GM12891 (cell line): ENCODE measurements around the gene ATP5PB.

ENCODE experiments used
- DNase-seq: peaks from one replicate; pipeline ENCODE4 v3.0.0; 2011; ENCODE audit warnings: low spot score; ENCODE audit not compliant: insufficient read length
- FAIRE-seq: peaks from 2 replicates; lab custom pipeline; 2011; peaks lifted over from hg19 to GRCh38; lab: Jason Lieb, UNC
- PAX5 ChIP-seq: IDR thresholded peaks from 2 replicates; pipeline ENCODE4 v1.6.1; 2011; ENCODE audit warnings: low read length, moderate library complexity, mild to moderate bottlenecking; ENCODE audit not compliant: insufficient read depth, severe bottlenecking
- POLR2A ChIP-seq: IDR thresholded peaks from 2 replicates; pipeline ENCODE4 v1.6.1; 2011; ENCODE audit warnings: low read depth, low read length, control low read depth
- POLR2AphosphoS5 ChIP-seq: IDR thresholded peaks from 2 replicates; pipeline ENCODE4 v1.6.1; 2011; ENCODE audit warnings: low read depth, low read length, control low read depth
- POU2F2 ChIP-seq: IDR thresholded peaks from 2 replicates; pipeline ENCODE4 v1.6.1; 2011; ENCODE audit warnings: low read depth, mild to moderate bottlenecking, control low read depth, low read length, moderate library complexity
- SPI1 ChIP-seq: IDR thresholded peaks from 2 replicates; pipeline ENCODE4 v1.6.1; 2011; ENCODE audit warnings: low read depth, low read length, control low read depth
- TAF1 ChIP-seq: IDR thresholded peaks from 2 replicates; pipeline ENCODE4 v1.6.1; 2011; ENCODE audit warnings: low read depth, low read length, control low read depth

Gene ATP5PB

DNA sequence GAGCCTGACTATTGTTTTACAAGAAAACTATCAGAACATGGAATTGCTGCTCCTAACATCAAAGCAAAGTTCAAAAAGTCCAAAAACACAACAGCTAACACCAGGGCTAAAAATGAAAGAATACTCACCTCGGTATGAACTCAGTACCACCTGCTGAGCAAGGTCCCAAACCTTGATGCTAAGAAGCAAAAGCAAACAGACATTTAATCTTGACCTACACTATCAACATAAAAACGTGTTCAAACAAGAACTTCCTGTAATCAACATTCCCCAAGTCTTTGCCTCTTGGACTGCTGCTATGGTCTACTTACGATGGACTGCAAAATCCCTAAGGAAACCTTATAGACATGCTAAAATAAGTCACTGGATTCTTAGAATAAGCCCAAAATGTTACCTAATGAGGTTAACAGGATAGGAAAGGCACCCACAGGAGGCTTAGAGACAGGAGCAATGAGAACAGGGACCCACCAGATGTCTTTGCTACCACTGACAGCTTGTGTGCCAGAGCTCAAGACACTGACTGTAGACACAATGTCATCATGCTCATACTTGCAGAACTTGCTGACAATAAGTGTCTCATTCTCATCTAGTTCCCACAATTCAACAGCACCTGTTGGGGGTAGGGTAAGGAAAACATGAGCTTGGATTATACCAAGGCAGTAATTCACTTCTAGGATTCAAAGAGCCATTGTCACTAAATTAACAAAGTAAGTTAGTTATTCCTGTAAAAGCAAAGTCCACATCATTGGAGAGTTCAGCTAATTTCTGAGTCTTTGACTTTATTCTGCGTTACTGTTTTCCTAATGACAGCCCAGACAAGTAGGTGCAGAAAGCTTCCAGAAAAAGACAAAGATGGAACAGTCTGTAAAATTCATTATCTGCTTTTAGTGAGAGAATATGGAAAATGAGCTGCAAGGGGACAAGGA lies 2.0 kb upstream of the ATP5PB start:
- TF ChIP-seq TAF1: no peak
- no peak for TF ChIP-seq POLR2AphosphoS5
- no peak for TF ChIP-seq PAX5
- TF ChIP-seq POLR2A: no peak
- no peak for TF ChIP-seq SPI1
- no peak for TF ChIP-seq POU2F2
- DNase-seq (no peak), FAIRE-seq (no peak)

DNA sequence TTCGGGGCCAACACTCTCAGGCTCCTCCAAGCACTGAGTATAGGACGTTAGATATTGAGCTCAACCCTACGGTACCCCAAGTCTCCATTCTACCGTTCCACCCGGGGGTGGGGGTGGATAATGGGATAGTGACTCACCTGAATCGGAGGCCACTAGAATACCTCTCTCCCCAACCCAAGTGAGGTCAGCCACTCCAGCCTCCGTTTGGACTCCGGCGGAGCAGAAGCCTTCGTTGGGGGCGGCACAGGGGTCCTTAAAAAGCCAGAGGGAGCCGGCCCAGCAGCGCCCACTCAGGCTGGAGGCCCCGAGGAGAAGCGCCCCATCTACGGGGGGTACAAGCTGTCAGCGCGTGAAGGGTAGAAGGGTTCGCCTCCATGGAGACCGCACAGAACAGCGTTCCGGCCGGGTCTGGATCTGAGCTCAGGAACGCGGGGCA lies 764 bp upstream of the ATP5PB start:
- DNase-seq (no peak), FAIRE-seq (peak; percentile 16)
- TF ChIP-seq SPI1: no peak
- TF ChIP-seq POU2F2: no peak
- no peak for TF ChIP-seq POLR2AphosphoS5
- no peak for TF ChIP-seq TAF1
- no peak for TF ChIP-seq POLR2A
- no peak for TF ChIP-seq PAX5

DNA sequence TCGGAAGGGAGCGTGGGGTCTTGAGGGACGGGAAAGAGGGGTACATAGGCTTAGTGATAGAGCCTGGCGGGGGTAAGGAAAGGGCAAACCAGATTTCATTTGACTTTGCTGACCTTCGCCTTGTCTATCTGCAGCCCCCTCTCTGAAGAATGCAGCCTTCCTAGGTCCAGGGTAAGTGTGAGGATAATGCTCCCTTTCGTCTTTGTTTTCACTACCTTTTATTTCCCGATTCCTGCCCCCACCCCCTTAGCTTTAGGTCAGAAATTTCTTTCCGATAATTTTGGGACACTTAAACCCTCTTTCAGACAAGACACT lies 396 bp downstream of the ATP5PB start:
- no peak for FAIRE-seq
- TF ChIP-seq POLR2A (no peak), POLR2AphosphoS5 (no peak), POU2F2 (no peak), SPI1 (no peak), TAF1 (no peak), PAX5 (no peak)

DNA sequence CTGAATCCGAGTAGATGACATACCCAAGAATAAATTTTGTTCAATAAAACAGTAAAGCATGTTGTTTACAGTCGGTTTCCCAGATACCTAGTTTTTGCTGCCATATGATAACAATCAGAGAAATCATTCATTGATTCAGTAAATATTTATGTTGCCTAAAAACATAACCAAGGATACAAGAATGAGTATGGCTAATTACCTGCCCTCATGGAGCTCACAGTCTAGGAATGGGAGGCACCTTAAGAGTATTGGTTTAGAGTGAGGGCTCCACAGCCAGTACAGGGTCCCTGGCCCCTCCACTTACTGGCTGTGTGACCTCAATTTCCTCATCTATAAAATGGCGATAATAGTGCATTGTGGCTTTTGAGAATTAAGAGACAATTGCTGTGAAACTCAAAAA lies 921 bp downstream of the ATP5PB start:
- FAIRE-seq: no peak

More for the DNA sequence above, 396 bp downstream of the ATP5PB start:
- no peak for DNase-seq

DNA sequence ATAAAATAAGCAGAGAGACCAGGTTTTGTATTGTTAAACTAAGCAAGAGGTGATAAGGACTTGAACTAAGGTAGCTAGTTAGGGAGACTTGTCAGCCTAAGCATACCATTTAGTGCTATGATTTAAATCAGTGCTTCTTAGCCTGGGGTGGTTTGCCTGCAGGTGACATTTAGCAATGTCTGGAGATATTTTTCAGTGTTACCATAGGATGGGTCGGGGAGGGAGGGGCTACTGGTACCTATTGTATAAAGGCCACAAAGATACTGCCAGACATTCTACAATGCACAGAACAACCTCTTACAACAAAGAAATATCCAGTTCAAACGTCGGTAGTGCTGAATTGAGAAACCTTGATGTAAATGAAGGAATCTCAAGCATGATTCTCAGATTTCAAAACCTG lies 3.3 kb downstream of the ATP5PB start:
- FAIRE-seq (no peak), DNase-seq (no peak)
- TF ChIP-seq POLR2A (no peak), POU2F2 (no peak), SPI1 (no peak), POLR2AphosphoS5 (no peak), PAX5 (no peak), TAF1 (no peak)

More for the DNA sequence above, 921 bp downstream of the ATP5PB start:
- TF ChIP-seq POLR2A (no peak), SPI1 (no peak), POU2F2 (no peak), PAX5 (no peak), POLR2AphosphoS5 (no peak), TAF1 (no peak)
- DNase-seq: no peak

GRCh38 chr1:111453706-111454105 lies 4.4 kb downstream of the ATP5PB start:
- no peak for DNase-seq
- FAIRE-seq: peak; percentile 65
- TF ChIP-seq TAF1: no peak
- TF ChIP-seq POLR2AphosphoS5: no peak
- TF ChIP-seq PAX5: no peak
- no peak for TF ChIP-seq POU2F2
- TF ChIP-seq SPI1: no peak

DNA sequence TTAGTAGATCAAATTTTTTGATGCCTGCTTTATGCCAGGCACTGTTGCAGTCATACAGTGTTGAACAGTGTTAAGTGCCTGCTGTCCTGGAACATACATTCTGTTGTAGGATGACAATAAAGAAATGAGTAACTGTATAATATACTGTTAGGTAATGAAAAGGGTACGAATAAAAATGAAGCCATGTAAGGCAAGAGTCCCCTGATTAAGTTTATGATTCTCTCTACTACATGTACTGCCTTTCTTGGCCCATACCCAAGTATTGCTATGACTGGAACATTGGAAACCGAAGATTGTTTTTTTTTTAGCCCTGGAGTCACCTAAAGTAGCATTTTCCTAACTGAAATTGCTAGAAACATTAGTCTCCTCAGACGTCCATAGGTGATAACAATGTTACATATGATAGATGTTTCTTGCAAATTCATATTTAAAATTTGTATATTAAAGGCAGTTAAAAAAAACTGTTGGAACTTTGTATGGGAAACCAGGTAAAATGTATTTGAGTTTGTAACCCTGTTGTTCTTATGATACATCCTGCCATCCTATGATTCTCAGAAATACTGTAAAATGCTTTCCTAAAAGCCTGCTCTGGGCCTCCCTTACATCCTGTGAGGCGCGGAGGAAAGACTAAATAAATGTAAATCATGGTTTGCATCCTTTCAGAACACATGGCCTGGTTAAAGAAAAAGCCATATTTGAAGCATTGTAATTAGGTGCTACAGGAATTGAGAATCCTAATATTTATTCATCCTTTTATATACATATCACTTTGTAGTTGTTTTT lies 5.8 kb downstream of the ATP5PB start:
- TF ChIP-seq POLR2A (no peak), PAX5 (no peak), TAF1 (no peak), POU2F2 (no peak), POLR2AphosphoS5 (no peak), SPI1 (no peak)
- DNase-seq (no peak), FAIRE-seq (peak; percentile 57)

GRCh38 chr1:111455642-111456031 lies 6.4 kb downstream of the ATP5PB start:
- FAIRE-seq: no peak
- DNase-seq: no peak
- TF ChIP-seq POLR2AphosphoS5: no peak
- TF ChIP-seq POLR2A: no peak
- TF ChIP-seq POU2F2: no peak
- no peak for TF ChIP-seq SPI1
- TF ChIP-seq PAX5: no peak
- TF ChIP-seq TAF1: no peak

- no peak for DNase-seq
- no peak for FAIRE-seq
- no peak for TF ChIP-seq POLR2AphosphoS5
- TF ChIP-seq PAX5: no peak
- TF ChIP-seq POLR2A: no peak
- TF ChIP-seq POU2F2: no peak
- TF ChIP-seq SPI1: no peak
- TF ChIP-seq TAF1: no peak
These were observed 12.5 kb downstream of the ATP5PB start for GRCh38 chr1:111461765-111462164.
